Nephron progenitor cell (in vitro differentiated cells): ENCODE data around the gene MRPS26.

ENCODE experiments used
- DNase-seq: peaks from one replicate; pipeline ENCODE4 v3.0.0; 2021
- H3K27ac Mint-ChIP-seq: 2 replicates; pipeline ENCODE4 v1.8.0; 2021; ENCODE audit warnings: mild to moderate bottlenecking, moderate library complexity, mixed read lengths
- H3K27me3 Mint-ChIP-seq: 2 replicates; pipeline ENCODE4 v1.8.0; 2021; ENCODE audit warnings: mild to moderate bottlenecking, low read depth, mixed read lengths; ENCODE audit not compliant: poor library complexity
- H3K36me3 Mint-ChIP-seq: 2 replicates; pipeline ENCODE4 v1.8.0; 2021; ENCODE audit warnings: low read depth, mixed read lengths
- H3K4me1 Mint-ChIP-seq: 2 replicates; pipeline ENCODE4 v1.8.0; 2021; ENCODE audit warnings: mixed read lengths
- H3K4me3 Mint-ChIP-seq: 2 replicates; pipeline ENCODE4 v1.8.0; 2021; ENCODE audit warnings: mild to moderate bottlenecking, moderate library complexity, mixed read lengths
- H3K9me3 Mint-ChIP-seq: 2 replicates; pipeline ENCODE4 v1.8.0; 2021; ENCODE audit warnings: mild to moderate bottlenecking, moderate library complexity, mixed read lengths
- TF ChIP-seq, protein P1 (sequence below): fragments of 200-600 bp; sonication (generic); IDR thresholded peaks from 2 replicates; pipeline ENCODE4 v1.5.0; 2021; ENCODE audit warnings: antibody characterized with exemption

MRPS26 gene

DNA sequence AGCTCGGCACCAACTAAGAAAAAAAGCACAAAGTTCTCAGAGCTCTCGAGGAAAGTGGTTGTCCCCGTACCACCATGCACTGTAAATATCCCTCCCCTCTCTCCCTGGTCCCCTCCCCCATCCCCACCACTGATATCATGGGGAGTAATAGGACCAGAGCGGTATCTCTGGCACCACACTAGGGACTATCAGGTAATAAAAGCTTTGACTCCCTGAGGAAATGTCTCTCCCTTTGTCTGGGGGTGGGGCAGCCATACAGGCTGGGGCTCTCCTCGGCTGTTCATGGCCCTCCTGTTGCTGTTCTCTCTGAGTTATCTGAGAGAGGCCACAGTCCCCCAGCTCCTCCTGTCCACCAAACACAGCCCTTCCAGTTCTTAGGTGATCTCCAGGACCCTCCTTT is 7.4 kb upstream of the MRPS26 start:
- no peak for DNase-seq
- Mint-ChIP-seq H3K4me1 (peaks cover 51% of the 10 kb centered on the region), H3K27me3 (no peaks in the 10 kb centered on the region), H3K36me3 (peaks cover 48% of the 10 kb centered on the region), H3K9me3 (no peaks in the 10 kb centered on the region), H3K27ac (peak overlapping the region; percentile 87), H3K4me3 (no peak overlapping the region)
- TF ChIP-seq, protein P1, sequence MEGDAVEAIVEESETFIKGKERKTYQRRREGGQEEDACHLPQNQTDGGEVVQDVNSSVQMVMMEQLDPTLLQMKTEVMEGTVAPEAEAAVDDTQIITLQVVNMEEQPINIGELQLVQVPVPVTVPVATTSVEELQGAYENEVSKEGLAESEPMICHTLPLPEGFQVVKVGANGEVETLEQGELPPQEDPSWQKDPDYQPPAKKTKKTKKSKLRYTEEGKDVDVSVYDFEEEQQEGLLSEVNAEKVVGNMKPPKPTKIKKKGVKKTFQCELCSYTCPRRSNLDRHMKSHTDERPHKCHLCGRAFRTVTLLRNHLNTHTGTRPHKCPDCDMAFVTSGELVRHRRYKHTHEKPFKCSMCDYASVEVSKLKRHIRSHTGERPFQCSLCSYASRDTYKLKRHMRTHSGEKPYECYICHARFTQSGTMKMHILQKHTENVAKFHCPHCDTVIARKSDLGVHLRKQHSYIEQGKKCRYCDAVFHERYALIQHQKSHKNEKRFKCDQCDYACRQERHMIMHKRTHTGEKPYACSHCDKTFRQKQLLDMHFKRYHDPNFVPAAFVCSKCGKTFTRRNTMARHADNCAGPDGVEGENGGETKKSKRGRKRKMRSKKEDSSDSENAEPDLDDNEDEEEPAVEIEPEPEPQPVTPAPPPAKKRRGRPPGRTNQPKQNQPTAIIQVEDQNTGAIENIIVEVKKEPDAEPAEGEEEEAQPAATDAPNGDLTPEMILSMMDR = no peak

DNA sequence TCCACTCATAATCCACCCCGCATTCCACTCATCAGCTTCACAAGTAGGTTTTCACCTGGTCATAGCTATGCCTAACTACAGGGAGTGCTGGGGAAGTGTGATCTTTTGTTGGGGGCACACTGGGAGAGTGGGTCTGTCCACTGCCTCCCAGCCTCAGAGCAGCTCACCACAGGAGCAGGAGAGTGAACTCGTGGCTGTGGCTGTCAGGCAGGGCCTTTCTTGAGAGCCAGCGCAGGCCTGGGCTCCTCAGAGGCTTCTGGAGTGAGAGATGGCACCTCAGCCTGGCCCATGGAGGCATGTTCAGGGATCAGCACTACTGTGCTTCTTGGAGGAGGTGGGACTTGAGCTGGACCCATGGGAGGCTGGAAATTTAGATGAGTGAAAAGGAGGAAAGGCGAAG is 6.4 kb upstream of the MRPS26 start:
- peak overlapping the region; percentile 34 for H3K27ac Mint-ChIP-seq
- TF ChIP-seq, protein P1 = no peak

DNA sequence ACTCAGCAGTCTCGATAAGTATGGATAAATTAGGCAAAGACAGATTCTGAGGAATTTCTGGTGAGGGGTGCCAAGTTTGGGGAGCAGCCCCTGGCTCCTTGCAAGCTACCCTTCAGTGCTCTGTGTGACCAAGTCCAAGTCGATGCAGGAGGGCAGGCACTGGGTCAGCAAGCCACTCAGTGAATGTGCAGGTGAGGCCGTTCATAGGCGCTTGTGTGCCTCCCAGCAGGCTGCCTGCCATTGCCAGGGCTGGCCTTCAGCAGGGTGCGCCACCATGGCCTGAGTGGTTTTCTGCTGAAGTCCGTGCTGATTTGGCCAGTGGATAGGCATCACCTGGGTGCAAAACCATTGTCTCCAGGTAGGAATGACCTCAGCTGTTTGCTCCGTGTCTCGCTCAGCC is 5.8 kb upstream of the MRPS26 start:
- H3K4me1 Mint-ChIP-seq = peaks cover 64% of the 10 kb centered on the region
- DNase-seq = no peak
- H3K36me3 Mint-ChIP-seq = peaks cover 41% of the 10 kb centered on the region
- H3K27me3 Mint-ChIP-seq = no peaks in the 10 kb centered on the region
- H3K9me3 Mint-ChIP-seq = no peaks in the 10 kb centered on the region
- H3K4me3 Mint-ChIP-seq = no peak overlapping the region
- TF ChIP-seq, protein P1 = no peak
- H3K27ac Mint-ChIP-seq = peak overlapping the region; percentile 72

More for the DNA sequence above, 6.4 kb upstream of the MRPS26 start:
- H3K4me3 Mint-ChIP-seq = peak overlapping the region; percentile 39
- H3K27me3 Mint-ChIP-seq = no peaks in the 10 kb centered on the region
- H3K36me3 Mint-ChIP-seq = peaks cover 48% of the 10 kb centered on the region
- no peaks in the 10 kb centered on the region for H3K9me3 Mint-ChIP-seq
- H3K4me1 Mint-ChIP-seq = peaks cover 60% of the 10 kb centered on the region
- no peak for DNase-seq

DNA sequence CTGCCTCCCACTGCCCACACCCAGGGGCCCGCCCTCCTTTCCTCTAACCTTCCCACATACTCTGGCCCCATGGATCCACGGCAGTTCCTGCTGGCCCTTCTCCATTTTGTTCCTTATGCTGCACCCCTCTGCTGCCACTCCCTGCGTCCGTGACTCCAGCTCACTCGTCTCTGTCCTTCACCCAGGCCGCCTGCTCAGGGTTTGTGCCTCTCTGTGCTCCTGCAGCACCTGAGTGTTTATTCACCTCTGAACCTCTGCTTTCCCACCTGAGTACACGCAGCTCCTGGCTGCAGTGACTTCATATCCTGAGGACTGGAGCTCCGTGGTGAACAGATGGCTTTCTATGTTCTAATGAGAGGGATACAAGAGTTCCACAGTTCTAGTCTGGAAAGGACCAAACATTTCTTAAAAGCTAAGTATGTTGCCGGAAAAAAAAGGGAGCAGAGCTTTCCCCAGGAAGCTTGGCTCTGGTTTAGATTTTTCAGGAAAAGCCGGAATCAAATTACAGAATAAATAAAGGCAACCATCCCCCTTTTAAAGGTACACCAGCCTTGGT is 3.9 kb upstream of the MRPS26 start:
- Mint-ChIP-seq H3K4me3 (peak overlapping the region; percentile 75), H3K27ac (peak overlapping the region; percentile 92), H3K4me1 (peaks cover 73% of the 10 kb centered on the region)

DNA sequence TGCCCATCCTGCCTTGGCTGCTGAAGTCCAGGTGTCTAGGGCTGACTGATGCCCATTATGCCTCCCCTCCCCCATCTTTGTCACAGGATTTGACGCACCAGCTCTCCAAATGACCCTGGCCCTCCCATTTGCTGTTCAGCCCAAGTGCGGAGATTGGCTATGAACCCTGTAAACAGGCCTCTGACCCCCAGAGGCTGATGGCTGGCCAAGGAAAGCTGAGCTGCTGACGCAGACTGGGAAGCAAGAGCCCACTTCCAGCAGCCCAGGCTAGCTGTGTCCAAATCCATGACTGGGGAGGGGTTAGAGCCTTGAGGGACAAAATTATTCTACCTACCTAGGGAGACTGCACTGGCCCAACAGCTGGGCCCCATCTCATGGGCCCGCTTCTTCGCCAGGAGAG is 3.2 kb upstream of the MRPS26 start:
- Mint-ChIP-seq H3K36me3 (peaks cover 36% of the 10 kb centered on the region), H3K4me3 (peak overlapping the region; percentile 75), H3K27me3 (no peaks in the 10 kb centered on the region), H3K27ac (peak overlapping the region; percentile 92), H3K4me1 (peaks cover 74% of the 10 kb centered on the region), H3K9me3 (no peaks in the 10 kb centered on the region)
- DNase-seq = peak; percentile 28
- TF ChIP-seq, protein P1 = no peak

More for the DNA sequence above, 3.9 kb upstream of the MRPS26 start:
- Mint-ChIP-seq H3K27me3 (no peaks in the 10 kb centered on the region), H3K9me3 (no peaks in the 10 kb centered on the region), H3K36me3 (peaks cover 35% of the 10 kb centered on the region)
- DNase-seq = peak; percentile 18
- TF ChIP-seq, protein P1 = no peak

DNA sequence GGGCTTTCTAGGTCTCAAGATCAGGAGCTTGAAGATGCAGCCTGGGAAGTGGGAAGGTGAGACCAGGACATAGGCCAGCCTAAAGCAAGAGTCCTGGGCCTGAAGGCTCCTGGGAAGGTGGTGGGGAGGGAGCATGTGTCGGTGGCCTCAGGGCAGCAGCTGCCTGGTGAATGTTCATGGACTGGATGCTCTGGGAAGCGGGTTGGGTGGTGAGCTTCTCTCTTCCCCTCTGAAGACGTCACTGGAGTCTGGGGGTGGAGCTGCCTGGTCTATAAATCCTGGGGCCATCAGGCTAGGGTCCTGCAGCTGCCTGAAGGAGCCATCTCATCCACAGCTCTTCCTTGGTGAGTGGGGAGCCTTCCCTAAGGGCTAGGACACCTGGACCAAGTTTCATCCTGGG is 2.5 kb upstream of the MRPS26 start, which contains the start of gene GNRH2:
TSS of gene GNRH2 (plus strand) at position 301 of the 400 bp plus-strand sequence. CDS start 793 bp downstream, outside the sequence.
- Mint-ChIP-seq H3K9me3 (no peaks in the 10 kb centered on the region), H3K36me3 (peaks cover 38% of the 10 kb centered on the region), H3K4me3 (peak within 1 kb of the TSS; percentile 75), H3K27me3 (no peaks in the 10 kb centered on the region), H3K27ac (peak within 1 kb of the TSS; percentile 92), H3K4me1 (peaks cover 69% of the 10 kb centered on the region)
- DNase-seq = no peak
- TF ChIP-seq, protein P1 = no peak
